HG02938 (cell line): ENCODE results near the gene PDIK1L.
A peak's percentile ranks its signal among the peaks of the same experiment; 100 is the strongest.
"Not testable (repeated sequence)": the region's sequence is repeated elsewhere in the genome, so short reads cannot be mapped to it uniquely, and the experiment has no call there.

Experiments used
- ATAC-seq: cut with Tn5 transposase; IDR thresholded peaks from one replicate; pipeline ENCODE4 v1.9.1; 2021; ENCODE audit warnings: mild to moderate bottlenecking, moderate library complexity; ENCODE audit not compliant: unreplicated experiment

Gene PDIK1L

GRCh38 chr1:26089125-26089524 is 22.5 kb upstream of the PDIK1L start:
- ATAC-seq: no peak

GRCh38 chr1:26090893-26091292 is 20.7 kb upstream of the PDIK1L start:
- ATAC-seq: no peak

DNA sequence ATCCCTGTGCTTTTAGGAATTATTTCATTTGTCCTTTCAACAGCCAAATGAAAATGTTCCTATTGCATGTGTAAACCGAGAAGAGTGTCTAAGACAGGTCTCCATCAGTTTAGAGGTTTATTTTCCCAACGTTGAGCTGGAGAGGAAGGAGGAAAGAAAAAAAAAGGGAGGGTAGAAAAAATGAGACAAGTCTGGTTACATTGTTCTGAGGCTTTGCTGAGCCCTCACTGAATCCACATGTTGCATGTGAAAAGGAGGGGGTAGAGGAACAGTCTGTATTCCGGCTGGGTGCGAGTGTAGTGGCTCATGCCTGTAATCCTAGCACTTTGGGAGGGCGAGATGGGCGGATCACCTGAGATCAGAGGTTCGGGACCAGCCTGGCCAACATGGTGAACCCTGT is 19.2 kb upstream of the PDIK1L start:
- no peak for ATAC-seq

- not testable (repeated sequence) for ATAC-seq
These were observed 18.1 kb upstream of the PDIK1L start for GRCh38 chr1:26093569-26093968.

DNA sequence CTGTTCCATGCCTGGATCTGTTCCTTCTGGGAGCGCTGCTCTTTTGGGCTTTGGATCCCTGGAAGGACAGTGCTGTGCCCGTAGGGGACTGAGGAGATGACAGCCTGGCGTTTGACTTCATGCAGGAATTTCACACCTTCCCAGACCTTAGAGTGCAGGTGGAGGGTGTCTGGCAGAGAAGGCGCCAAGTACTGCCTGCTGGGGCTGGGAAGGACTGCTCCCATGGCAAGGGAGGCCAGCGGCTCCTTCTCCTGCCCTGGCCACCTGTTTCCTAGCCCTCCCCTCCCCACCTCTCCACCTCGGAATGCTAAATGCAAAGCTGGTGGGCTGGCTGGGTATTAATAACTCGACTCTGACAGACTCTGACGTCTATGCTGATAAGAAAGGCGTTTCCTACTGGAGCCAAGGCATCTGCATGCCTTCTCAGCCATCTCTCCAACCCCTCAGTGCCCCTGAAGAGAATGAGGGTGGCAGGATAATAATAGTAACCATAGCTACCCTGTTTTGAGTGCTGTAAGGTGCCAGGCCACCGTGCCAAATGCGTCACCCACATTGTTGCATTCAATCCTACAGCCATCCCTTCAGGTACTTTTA is 17.5 kb upstream of the PDIK1L start:
- ATAC-seq: no peak

GRCh38 chr1:26094677-26095383 is 16.8 kb upstream of the PDIK1L start:
- no peak for ATAC-seq

- no peak for ATAC-seq
These were observed 15.2 kb upstream of the PDIK1L start for GRCh38 chr1:26096471-26096870.

GRCh38 chr1:26097696-26098095 is 13.9 kb upstream of the PDIK1L start:
- ATAC-seq: no peak

GRCh38 chr1:26098602-26099001 is 13.0 kb upstream of the PDIK1L start:
- no peak for ATAC-seq

GRCh38 chr1:26099780-26100179 is 11.8 kb upstream of the PDIK1L start:
- ATAC-seq: no peak

GRCh38 chr1:26100204-26100603 is 11.4 kb upstream of the PDIK1L start:
- not testable (repeated sequence) for ATAC-seq

- ATAC-seq: no peak
These were observed 9.5 kb upstream of the PDIK1L start for GRCh38 chr1:26102119-26102518.

- ATAC-seq: no peak
These were observed 9.1 kb upstream of the PDIK1L start for GRCh38 chr1:26102526-26102925.

- not testable (repeated sequence) for ATAC-seq
These were observed 6.4 kb upstream of the PDIK1L start for GRCh38 chr1:26105226-26105548.

DNA sequence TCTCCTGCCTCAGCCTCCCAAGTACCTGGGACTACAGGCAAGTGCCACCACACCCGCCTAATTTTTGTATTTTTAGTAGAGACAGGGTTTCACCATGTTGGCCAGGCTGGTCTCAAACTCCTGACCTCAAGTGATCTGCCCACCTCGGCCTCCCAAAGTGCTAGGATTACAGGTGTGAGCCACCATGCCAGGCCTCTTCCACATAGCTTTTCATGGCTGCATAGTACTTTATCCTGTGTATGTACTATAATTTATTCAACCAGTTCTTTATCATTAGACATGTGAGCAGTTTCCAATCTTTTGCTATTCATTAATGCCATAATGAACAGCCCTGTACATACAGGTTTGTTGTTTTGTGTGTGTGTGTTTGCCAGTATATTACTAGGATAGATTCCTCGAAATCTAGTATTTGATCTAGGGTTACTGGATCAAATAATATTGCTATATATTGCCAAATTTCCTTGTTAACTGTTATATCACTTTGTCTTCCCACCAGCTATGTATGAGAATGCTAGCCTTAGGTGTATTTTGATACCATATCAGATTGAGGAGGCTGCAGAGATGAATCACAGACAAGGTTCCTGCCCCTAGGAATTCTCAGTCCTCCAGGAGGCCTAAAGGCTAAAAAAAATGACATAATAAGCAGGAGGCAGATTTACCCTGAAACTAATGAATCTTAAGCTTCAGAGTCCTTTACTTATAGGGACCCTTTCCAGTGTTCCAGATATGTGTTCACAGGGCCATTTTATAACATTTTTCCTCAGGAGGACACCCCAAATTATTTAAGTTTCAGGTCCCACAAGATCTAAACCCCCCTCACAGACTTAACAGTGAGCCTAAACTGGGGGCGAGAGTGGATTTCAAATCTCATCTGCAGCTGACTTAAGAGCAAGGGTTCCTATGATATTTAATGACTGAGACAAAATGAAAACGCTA is 2.1 kb upstream of the PDIK1L start:
- no peak for ATAC-seq

DNA sequence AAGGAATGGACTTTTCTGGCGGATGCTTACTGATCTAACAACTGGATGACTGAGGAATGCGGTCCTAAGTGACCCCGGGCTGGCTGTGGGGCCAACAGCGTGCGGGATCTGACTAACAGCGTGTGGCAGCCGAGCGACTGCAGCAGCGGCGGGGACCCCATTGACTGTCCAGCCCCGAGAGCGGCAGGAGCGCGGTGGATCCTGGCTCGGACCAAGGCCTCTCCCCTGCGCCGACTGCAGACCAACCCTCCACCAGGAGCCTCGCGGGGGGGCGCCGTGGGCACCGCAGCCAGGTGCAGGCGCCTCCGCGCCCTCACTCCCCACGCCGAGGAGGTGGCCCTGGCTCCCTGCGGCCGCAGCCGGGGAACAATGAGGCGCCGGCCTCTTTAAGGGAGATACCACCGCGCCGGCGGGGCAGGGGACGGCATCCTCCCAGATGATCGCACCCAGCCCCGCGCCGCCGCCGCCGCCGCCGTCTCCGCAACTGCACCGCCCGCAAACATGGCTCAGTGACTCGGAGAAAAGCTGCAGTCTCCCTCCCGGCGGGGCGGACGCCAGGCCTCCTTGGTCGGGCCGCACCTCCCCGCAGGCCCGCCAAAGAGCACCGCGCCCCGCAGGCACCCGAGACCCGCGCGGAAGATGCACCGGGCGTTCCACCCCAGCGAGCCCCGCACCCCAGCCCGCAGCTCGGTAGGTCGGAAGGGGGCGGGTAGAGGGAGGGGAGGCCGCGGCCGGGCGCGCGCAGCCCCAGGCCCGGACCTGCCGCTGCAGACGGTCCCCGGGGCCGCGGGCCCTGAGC is 694 bp upstream of the PDIK1L start:
- peak; percentile 45 for ATAC-seq

DNA sequence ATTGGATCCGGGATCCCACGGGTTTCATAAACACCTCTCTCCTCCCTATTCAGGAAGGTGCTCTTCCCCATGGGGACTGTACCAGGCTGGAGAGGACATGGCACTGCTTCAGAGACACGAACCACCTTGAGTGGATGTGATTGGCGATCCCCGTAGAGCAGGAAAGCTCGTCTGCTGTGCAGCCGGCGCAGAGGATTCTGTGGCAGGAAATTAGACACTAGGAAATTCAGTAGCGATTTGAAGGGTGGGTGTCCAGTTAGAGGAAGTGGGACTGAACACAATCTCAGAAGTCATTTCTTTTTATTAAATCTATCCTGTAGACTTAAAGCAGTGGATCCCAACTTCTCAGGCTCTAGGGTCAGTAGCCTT is 767 bp downstream of the PDIK1L start:
- ATAC-seq: no peak

- ATAC-seq: no peak
These were observed 2.7 kb downstream of the PDIK1L start for GRCh38 chr1:26114165-26114927.

DNA sequence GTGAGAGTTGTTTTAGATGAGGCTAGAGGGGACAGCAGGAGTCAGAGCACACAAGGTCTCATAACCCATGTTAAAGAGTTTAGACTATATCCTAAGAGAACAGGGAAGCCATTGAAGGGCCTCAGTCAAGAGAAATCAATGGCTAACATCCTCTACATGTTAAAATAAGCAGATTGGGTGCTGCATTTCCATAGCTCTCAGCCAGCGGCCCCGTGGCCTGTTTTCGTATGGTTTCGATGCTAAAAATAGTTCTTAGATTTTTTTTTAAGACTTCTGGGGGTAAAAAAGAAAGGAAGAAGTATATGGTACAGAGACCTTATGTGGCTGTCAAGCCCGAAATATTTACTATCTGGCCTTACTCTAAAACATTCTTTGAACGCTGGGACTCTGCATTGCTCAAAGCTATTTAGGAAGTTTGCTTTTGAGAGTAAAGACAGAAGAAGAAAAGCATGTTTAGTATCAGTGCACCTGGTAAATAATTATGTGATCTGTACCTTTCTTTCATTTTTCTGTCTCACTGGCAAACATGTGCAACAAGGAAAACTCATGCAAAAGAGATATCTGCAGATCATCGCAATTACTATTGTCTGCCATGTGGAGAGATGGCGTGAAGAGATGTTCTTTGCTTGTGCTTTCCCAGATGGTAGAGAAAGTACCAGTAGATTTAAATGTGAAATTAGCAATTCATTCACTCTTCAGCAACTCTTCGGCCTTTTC is 8.4 kb downstream of the PDIK1L start:
- no peak for ATAC-seq
